A673 (cell line): ENCODE results near the gene RNASET2.
"Not testable (repeated sequence)": the region's sequence is repeated elsewhere in the genome, so short reads cannot be mapped to it uniquely, and the experiment has no call there.

ENCODE experiments used
- CTCF ChIP-seq: fragments of 300-800, 200-600 bp; sonication (generic); conservative IDR thresholded peaks from 2 replicates; pipeline ENCODE4 v1.5.1; 2017; ENCODE audit warnings: low read depth, mild to moderate bottlenecking, antibody characterized with exemption, low read length, moderate library complexity, mixed read lengths
- EZH2 ChIP-seq: fragments of 200-600 bp; sonication (generic); IDR thresholded peaks from 2 replicates; pipeline ENCODE4 v1.6.1; 2017; ENCODE audit warnings: borderline replicate concordance, low read depth, mild to moderate bottlenecking, mixed read lengths, antibody characterized with exemption, low read length; ENCODE audit not compliant: poor library complexity, severe bottlenecking

- not testable (repeated sequence) for TF ChIP-seq EZH2, CTCF
These were observed 61.7 kb downstream of the RNASET2 start for GRCh38 chr6:166894614-166895013.
